HCT116 (cell line): ENCODE measurements around the gene SDK1. TPM values are rescaled to one million over a fixed set of nuclear protein-coding genes. Genes with fewer than 3 reads are reported as not detected.

Experiments
- ATAC-seq: fragments of 200-7000 bp; cut with Tn5 transposase; 2 replicates; pipeline ENCODE4 v1.9.1; 2020; ENCODE audit warnings: mild to moderate bottlenecking, moderate library complexity
- BruUV-seq: library from RNA; stranded (reverse); fragments of 400-500 nt; replicated peaks from 2 replicates; lab custom pipeline; 2021; lab: Mats Ljungman, UMichigan
- CTCF ChIA-PET: fragments of 300-600 bp; sonication (Branson Sonifier 250); formaldehyde crosslinking; loops from one replicate; lab custom pipeline; 2021; ENCODE audit warnings: antibody characterized with exemption; lab: Charles Lee
- POLR2A ChIA-PET: fragments of 300-600, 350-600 bp; sonication (Branson Sonifier 250); formaldehyde crosslinking; loops from one replicate; lab custom pipeline; 2021; ENCODE audit warnings: antibody characterized with exemption; lab: Charles Lee
- RAD21 ChIA-PET, 2 experiments: fragments of 300-600 bp; sonication (Branson Sonifier 250); formaldehyde crosslinking; loops; one replicate each; lab custom pipeline; 2023; ENCODE audit warnings: low total read pairs in 2 of 2; ENCODE audit not compliant: uncharacterized antibody in 2 of 2, unreplicated experiment in 2 of 2, low non-redundant PET in 1 of 2; lab: Charles Lee
- DNase-seq: peaks from one replicate; pipeline ENCODE4 v3.0.0-alpha.2; 2010; ENCODE audit warnings: low read depth, low spot score
- H2AFZ ChIP-seq: fragments of 200-600 bp; shearing (Covaris generic), sonication (generic); 2 replicates; pipeline ENCODE4 v1.6.1; 2017; ENCODE audit warnings: low read depth, mixed run types, mixed read lengths, antibody characterized with exemption, low read length; ENCODE audit not compliant: poor library complexity, severe bottlenecking
- H3K27ac ChIP-seq: 2 replicates; pipeline ENCODE4 v1.5.1; 2012; ENCODE audit warnings: low read depth, low read length
- H3K27me3 ChIP-seq: fragments of 200-600 bp; sonication (generic); 2 replicates; pipeline ENCODE4 v1.6.1; 2016; ENCODE audit warnings: mixed run types, low read length, mixed read lengths; ENCODE audit not compliant: insufficient read depth
- H3K36me3 ChIP-seq, 2 experiments: fragments of 200-500 bp in 1 of 2; fragments of 200-600 bp in 1 of 2; sonication (Bioruptor generic) in 1 of 2; sonication (generic) in 1 of 2; 2 replicates each; pipeline versions ENCODE4 v1.5.1 to v1.6.1; 2014 to 2016; ENCODE audit warnings: low read length in 2 of 2, inconsistent platforms in 1 of 2, mixed read lengths in 1 of 2, mixed run types in 1 of 2; ENCODE audit not compliant: insufficient read depth in 2 of 2, control insufficient read depth in 1 of 2
- H3K4me1 ChIP-seq, 2 experiments: fragments of 200-600 bp in 1 of 2; sonication (generic) in 1 of 2; 2 replicates each; pipeline versions ENCODE4 v1.5.1 to v1.6.1; 2012 to 2017; ENCODE audit warnings: low read length in 2 of 2, inconsistent platforms in 1 of 2, mild to moderate bottlenecking in 1 of 2, mixed read lengths in 1 of 2, mixed run types in 1 of 2, moderate library complexity in 1 of 2; ENCODE audit not compliant: insufficient read depth in 2 of 2, control insufficient read depth in 1 of 2
- H3K4me2 ChIP-seq: fragments of 200-600 bp; sonication (generic); 2 replicates; pipeline ENCODE4 v1.6.1; 2017; ENCODE audit warnings: mixed run types, low read length, mixed read lengths
- H3K4me3 ChIP-seq, 2 experiments: fragments of 200-600 bp in 1 of 2; sonication (generic) in 1 of 2; replicated peaks in 1 of 2; 2 replicates each; pipeline ENCODE4 v1.5.1; 2011 to 2016; ENCODE audit warnings: low read length in 2 of 2, control low read depth in 1 of 2, low read depth in 1 of 2, mild to moderate bottlenecking in 1 of 2, mixed read lengths in 1 of 2, mixed run types in 1 of 2
- H3K79me2 ChIP-seq: fragments of 200-600 bp; sonication (generic); 2 replicates; pipeline ENCODE4 v1.6.1; 2017; ENCODE audit warnings: mild to moderate bottlenecking, mixed run types, low read length, moderate library complexity, mixed read lengths; ENCODE audit not compliant: insufficient read depth
- H3K9ac ChIP-seq: fragments of 200-600 bp; sonication (generic); 2 replicates; pipeline ENCODE4 v1.6.1; 2016; ENCODE audit warnings: low read length, mixed read lengths
- H3K9me2 ChIP-seq: fragments of 200-600 bp; sonication (generic), shearing (Covaris generic); 2 replicates; pipeline ENCODE4 v1.6.1; 2017; ENCODE audit warnings: mixed run types, mild to moderate bottlenecking, moderate library complexity; ENCODE audit not compliant: insufficient read depth
- H3K9me3 ChIP-seq, 2 experiments: fragments of 200-500 bp in 1 of 2; fragments of 200-600 bp in 1 of 2; sonication (Bioruptor generic) in 1 of 2; sonication (generic) in 1 of 2; 2 replicates each; pipeline ENCODE4 v1.6.1; 2014 to 2017; ENCODE audit warnings: low read length in 2 of 2, mixed read lengths in 2 of 2, inconsistent platforms in 1 of 2, low read depth in 1 of 2, mild to moderate bottlenecking in 1 of 2, mixed run types in 1 of 2, moderate library complexity in 1 of 2; ENCODE audit not compliant: control insufficient read depth in 1 of 2, insufficient read depth in 1 of 2
- H4K20me1 ChIP-seq: fragments of 200-600 bp; sonication (generic), shearing (Covaris generic); 2 replicates; pipeline ENCODE4 v1.6.1; 2017; ENCODE audit warnings: mixed run types, mild to moderate bottlenecking, moderate library complexity; ENCODE audit not compliant: insufficient read depth
- CEBPB ChIP-seq: IDR thresholded peaks from 2 replicates; pipeline ENCODE4 v1.6.1; 2012; ENCODE audit warnings: low read depth
- CTCF ChIP-seq, 3 experiments: fragments of 200-600 bp in 1 of 3; sonication (generic) in 1 of 3; IDR thresholded peaks in 2 of 3; conservative IDR thresholded peaks in 1 of 3; 2 replicates each; pipeline ENCODE4 v1.5.1; 2012 to 2017; ENCODE audit warnings: low read depth in 2 of 3, low read length in 2 of 3, antibody characterized with exemption in 1 of 3, borderline replicate concordance in 1 of 3, control low read depth in 1 of 3, mild to moderate bottlenecking in 1 of 3, mixed read lengths in 1 of 3, mixed run types in 1 of 3, moderate library complexity in 1 of 3; ENCODE audit not compliant: insufficient read depth in 1 of 3
- EGR1 ChIP-seq: IDR thresholded peaks from 2 replicates; pipeline ENCODE4 v1.6.1; 2012; ENCODE audit warnings: low read depth
- EZH2 ChIP-seq: fragments of 200-600 bp; sonication (generic); IDR thresholded peaks from 2 replicates; pipeline ENCODE4 v1.6.1; 2017; ENCODE audit warnings: antibody characterized with exemption, mixed run types
- EZH2phosphoT487 ChIP-seq: fragments of 200-600 bp; IDR thresholded peaks from 2 replicates; pipeline ENCODE4 v1.6.1; 2018; ENCODE audit warnings: antibody characterized with exemption, borderline replicate concordance
- FOSL1 ChIP-seq: IDR thresholded peaks from 2 replicates; pipeline ENCODE4 v1.6.1; 2012; ENCODE audit warnings: low read depth
- JUND ChIP-seq: IDR thresholded peaks from 2 replicates; pipeline ENCODE4 v1.6.1; 2012
- POLR2A ChIP-seq: IDR thresholded peaks from 2 replicates; pipeline ENCODE4 v1.7.0; 2011; ENCODE audit warnings: borderline replicate concordance; ENCODE audit not compliant: insufficient read depth, insufficient read length; ENCODE audit errors: extremely low read depth
- POLR2AphosphoS5 ChIP-seq: IDR thresholded peaks from 2 replicates; pipeline ENCODE4 v1.6.1; 2011; ENCODE audit warnings: mild to moderate bottlenecking, low read depth, low read length, moderate library complexity
- RAD21 ChIP-seq: IDR thresholded peaks from 2 replicates; pipeline ENCODE4 v1.6.1; 2012; ENCODE audit warnings: low read depth, mild to moderate bottlenecking
- SP1 ChIP-seq: IDR thresholded peaks from 2 replicates; pipeline ENCODE4 v1.6.1; 2012; ENCODE audit warnings: low read depth
- YY1 ChIP-seq: IDR thresholded peaks from 2 replicates; pipeline ENCODE4 v1.6.1; 2011; ENCODE audit warnings: low read length, low read depth, moderate library complexity, mild to moderate bottlenecking; ENCODE audit not compliant: insufficient replicate concordance; ENCODE audit errors: extremely low read depth
- ZFX ChIP-seq: fragments of 450-650 bp; IDR thresholded peaks from 2 replicates; pipeline ENCODE4 v1.6.1; 2017
- intact Hi-C: fragments of 100-400 bp; cut with micrococcal nuclease; formaldehyde crosslinking; loops from 2 replicates; pipeline ENCODE4 v1.10.0; 2022
- total RNA-seq: library from RNA; stranded (reverse); gene quantifications from one replicate; pipeline ENCODE4 v1.2.1, GENCODE V29; 2021; ENCODE audit not compliant: unreplicated experiment
- TF ChIP-seq, protein P1 (sequence below): IDR thresholded peaks from 2 replicates; pipeline ENCODE4 v1.6.1; 2012
- TF ChIP-seq, protein P2 (sequence below): IDR thresholded peaks from 2 replicates; pipeline ENCODE4 v1.6.1; 2011; ENCODE audit warnings: mild to moderate bottlenecking, low read length, moderate library complexity; ENCODE audit not compliant: insufficient replicate concordance; ENCODE audit errors: extremely low read depth

The SDK1 gene
- total RNA-seq, 1 experiment from 2014 or later = 0.05 TPM

GRCh38 chr7:3984456-3984855 lies 683.4 kb downstream of the SDK1 start:
- intact Hi-C loops = no loop called here
- RAD21 ChIA-PET = no interaction called here
- POLR2A ChIA-PET = no interaction called here

DNA sequence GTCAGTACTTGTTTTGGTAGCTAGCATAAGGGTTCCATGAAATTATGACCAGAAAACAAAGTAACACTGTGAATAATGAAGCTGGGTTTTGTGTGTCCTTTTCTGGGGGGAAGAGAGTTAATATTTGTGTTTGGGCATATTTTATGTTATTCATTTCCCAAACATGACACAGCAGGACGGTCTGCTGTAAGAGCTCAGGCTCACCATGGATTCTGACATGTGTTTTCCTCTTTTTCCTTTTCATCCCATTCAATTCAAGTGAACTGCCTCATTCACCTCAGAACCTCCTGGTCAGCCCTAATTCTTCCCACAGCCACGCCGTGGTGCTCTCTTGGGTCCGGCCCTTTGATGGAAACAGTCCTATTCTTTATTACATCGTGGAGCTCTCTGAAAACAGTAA lies 685.9 kb downstream of the SDK1 start:
- Histone ChIP-seq H3K79me2 (no peaks in the 10 kb centered on the region), H3K27me3 (no peaks in the 10 kb centered on the region), H3K4me1 (no peaks in the 10 kb centered on the region), H3K9ac (no peak overlapping the region), H3K9me2 (no peaks in the 10 kb centered on the region), H3K9me3 (no peaks in the 10 kb centered on the region), H2AFZ (no peak overlapping the region), H4K20me1 (no peaks in the 10 kb centered on the region), H3K27ac (no peak overlapping the region), H3K4me3 (no peak overlapping the region), H3K4me2 (no peak overlapping the region), H3K36me3 (no peaks in the 10 kb centered on the region)
- ChIA-PET RAD21 (no interaction called here), POLR2A (no interaction called here), CTCF (no interaction called here)
- ATAC-seq (no peak), DNase-seq (no peak)
- intact Hi-C loops = no loop called here
- no TSS peak for BruUV-seq
- TF ChIP-seq YY1 (no peak), POLR2AphosphoS5 (no peak), ZFX (no peak), EGR1 (no peak), POLR2A (no peak), CTCF (IDR thresholded peaks at IDR 0.05 in 2 of 3, conservative IDR thresholded peaks at IDR 0.05 in 1 of 3; ENCODE audit: borderline replicate concordance in 1 of 3, insufficient read depth in 1 of 3, low read depth in 2 of 3, low read length in 2 of 3) (no peak), JUND (no peak), EZH2phosphoT487 (no peak), RAD21 (no peak)
- TF ChIP-seq, protein P1, sequence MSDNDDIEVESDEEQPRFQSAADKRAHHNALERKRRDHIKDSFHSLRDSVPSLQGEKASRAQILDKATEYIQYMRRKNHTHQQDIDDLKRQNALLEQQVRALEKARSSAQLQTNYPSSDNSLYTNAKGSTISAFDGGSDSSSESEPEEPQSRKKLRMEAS = no peak

More at GRCh38 chr7:3984456-3984855, 683.4 kb downstream of the SDK1 start:
- no TSS peak for BruUV-seq
- DNase-seq (no peak), ATAC-seq (no peak)
- no peaks in the 10 kb centered on the region for H4K20me1 ChIP-seq
- H3K9ac ChIP-seq = no peak overlapping the region
- H3K79me2 ChIP-seq = no peaks in the 10 kb centered on the region
- H3K4me1 ChIP-seq = no peaks in the 10 kb centered on the region
- no peak overlapping the region for H3K4me2 ChIP-seq
- H3K4me3 ChIP-seq = no peak overlapping the region
- H3K9me3 ChIP-seq = no peaks in the 10 kb centered on the region
- H3K36me3 ChIP-seq = no peaks in the 10 kb centered on the region
- TF ChIP-seq SP1 = no peak
- TF ChIP-seq YY1 = no peak
- no peak for TF ChIP-seq CEBPB
- TF ChIP-seq, protein P1 = no peak
- no peak for TF ChIP-seq RAD21
- TF ChIP-seq FOSL1 = no peak
- TF ChIP-seq EZH2 = no peak
- no peak for TF ChIP-seq POLR2A
- TF ChIP-seq POLR2AphosphoS5 = no peak
- TF ChIP-seq, protein P2, sequence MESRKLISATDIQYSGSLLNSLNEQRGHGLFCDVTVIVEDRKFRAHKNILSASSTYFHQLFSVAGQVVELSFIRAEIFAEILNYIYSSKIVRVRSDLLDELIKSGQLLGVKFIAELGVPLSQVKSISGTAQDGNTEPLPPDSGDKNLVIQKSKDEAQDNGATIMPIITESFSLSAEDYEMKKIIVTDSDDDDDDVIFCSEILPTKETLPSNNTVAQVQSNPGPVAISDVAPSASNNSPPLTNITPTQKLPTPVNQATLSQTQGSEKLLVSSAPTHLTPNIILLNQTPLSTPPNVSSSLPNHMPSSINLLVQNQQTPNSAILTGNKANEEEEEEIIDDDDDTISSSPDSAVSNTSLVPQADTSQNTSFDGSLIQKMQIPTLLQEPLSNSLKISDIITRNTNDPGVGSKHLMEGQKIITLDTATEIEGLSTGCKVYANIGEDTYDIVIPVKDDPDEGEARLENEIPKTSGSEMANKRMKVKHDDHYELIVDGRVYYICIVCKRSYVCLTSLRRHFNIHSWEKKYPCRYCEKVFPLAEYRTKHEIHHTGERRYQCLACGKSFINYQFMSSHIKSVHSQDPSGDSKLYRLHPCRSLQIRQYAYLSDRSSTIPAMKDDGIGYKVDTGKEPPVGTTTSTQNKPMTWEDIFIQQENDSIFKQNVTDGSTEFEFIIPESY = no peak
- no peak overlapping the region for H3K27ac ChIP-seq
- CTCF ChIA-PET = no interaction called here
- no peak overlapping the region for H2AFZ ChIP-seq
- H3K27me3 ChIP-seq = no peaks in the 10 kb centered on the region
- H3K9me2 ChIP-seq = no peaks in the 10 kb centered on the region
